Lower leg skin (tissue), 3 donors: ENCODE results near the gene WDR6.

Experiments
- POLR2A ChIP-seq, 2 donors: fragments of 450-650 bp; IDR thresholded peaks; one replicate each; pipeline ENCODE4 v1.6.1; 2016 to 2017; ENCODE audit warnings: antibody characterized with exemption in 2 of 2, mild to moderate bottlenecking in 1 of 2, moderate library complexity in 1 of 2
- TF ChIP-seq, protein P1 (sequence below), 3 donors: fragments of 450-650 bp; IDR thresholded peaks; one replicate each; pipeline ENCODE4 v1.5.1; 2016; ENCODE audit warnings: antibody characterized with exemption in 3 of 3, mild to moderate bottlenecking in 3 of 3, moderate library complexity in 2 of 3

DNA sequence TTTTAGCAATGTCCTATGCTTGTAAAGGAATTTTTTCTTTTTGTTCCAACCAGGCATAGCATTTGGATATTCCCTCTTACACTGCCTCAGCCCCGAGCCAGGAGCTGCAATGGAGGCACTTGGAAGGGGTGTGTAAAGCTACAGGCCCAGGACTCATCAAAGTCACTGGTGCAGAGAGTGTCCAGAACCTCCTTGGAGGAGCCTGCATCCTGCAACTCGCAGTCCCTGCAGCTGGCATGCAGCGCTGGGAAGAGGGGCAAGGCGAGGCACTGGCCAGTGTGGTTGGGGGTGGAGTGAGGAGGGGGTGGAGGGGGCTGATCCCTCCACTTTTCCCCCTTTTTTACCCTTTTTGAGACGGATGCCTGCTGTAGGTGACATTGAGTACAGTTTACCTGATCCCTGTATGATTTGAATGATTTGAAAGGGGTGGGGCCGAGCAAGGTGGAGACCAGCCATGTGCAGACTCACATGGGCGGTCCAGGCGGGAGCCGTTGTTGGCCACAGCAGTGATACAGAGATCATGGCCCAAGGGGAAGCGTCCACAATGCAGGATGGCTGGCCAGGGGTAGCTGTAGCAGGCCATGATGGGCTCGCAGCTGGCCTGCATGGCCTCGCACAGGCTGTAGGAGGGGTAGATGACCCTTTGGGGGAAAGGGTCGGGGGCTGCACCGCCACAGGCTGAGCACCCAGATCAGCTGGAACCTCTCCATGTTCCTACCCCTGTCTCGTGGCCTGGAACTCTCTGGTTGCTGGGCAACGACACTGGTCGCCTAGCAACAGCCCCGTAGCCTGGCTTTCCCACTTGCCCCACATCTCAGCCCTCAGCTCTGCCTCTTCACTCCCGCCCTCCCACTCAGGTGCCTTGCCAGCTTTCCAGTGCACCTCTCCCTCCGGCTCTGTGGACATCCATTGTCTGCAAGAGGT is 9.2 kb upstream of the WDR6 start:
- TF ChIP-seq, protein P1, sequence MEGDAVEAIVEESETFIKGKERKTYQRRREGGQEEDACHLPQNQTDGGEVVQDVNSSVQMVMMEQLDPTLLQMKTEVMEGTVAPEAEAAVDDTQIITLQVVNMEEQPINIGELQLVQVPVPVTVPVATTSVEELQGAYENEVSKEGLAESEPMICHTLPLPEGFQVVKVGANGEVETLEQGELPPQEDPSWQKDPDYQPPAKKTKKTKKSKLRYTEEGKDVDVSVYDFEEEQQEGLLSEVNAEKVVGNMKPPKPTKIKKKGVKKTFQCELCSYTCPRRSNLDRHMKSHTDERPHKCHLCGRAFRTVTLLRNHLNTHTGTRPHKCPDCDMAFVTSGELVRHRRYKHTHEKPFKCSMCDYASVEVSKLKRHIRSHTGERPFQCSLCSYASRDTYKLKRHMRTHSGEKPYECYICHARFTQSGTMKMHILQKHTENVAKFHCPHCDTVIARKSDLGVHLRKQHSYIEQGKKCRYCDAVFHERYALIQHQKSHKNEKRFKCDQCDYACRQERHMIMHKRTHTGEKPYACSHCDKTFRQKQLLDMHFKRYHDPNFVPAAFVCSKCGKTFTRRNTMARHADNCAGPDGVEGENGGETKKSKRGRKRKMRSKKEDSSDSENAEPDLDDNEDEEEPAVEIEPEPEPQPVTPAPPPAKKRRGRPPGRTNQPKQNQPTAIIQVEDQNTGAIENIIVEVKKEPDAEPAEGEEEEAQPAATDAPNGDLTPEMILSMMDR (IDR thresholded peaks at IDR 0.05): no peak
- no peak for TF ChIP-seq POLR2A (IDR thresholded peaks at IDR 0.05)
